IgD-negative memory B cell (primary cell): Measurements from ENCODE around the gene FAN1. TPM values are rescaled to one million over a fixed set of nuclear protein-coding genes. Genes with fewer than 3 reads are reported as not detected.

ENCODE experiments used
- H3K27ac Mint-ChIP-seq, 3 donors: one replicate each; pipeline ENCODE4 v1.8.0; 2020 to 2022; ENCODE audit warnings: mild to moderate bottlenecking in 3 of 3, mixed read lengths in 3 of 3, moderate library complexity in 1 of 3
- H3K27me3 Mint-ChIP-seq: one replicate; pipeline ENCODE4 v1.8.0; 2021; ENCODE audit warnings: mixed read lengths
- H3K36me3 Mint-ChIP-seq: one replicate; pipeline ENCODE4 v1.8.0; 2020; ENCODE audit warnings: mild to moderate bottlenecking, mixed read lengths
- H3K4me1 Mint-ChIP-seq, 3 donors: one replicate each; pipeline ENCODE4 v1.8.0; 2020 to 2022; ENCODE audit warnings: mixed read lengths in 3 of 3, mild to moderate bottlenecking in 1 of 3
- H3K4me3 Mint-ChIP-seq, 4 donors: one replicate each; pipeline ENCODE4 v1.8.0; 2020 to 2022; ENCODE audit warnings: mild to moderate bottlenecking in 4 of 4, mixed read lengths in 4 of 4, moderate library complexity in 3 of 4
- H3K9me3 Mint-ChIP-seq, 3 donors: one replicate each; pipeline ENCODE4 v1.8.0; 2020 to 2021; ENCODE audit warnings: mixed read lengths in 3 of 3, mild to moderate bottlenecking in 1 of 3
- polyA plus RNA-seq: library from polyadenylated mRNA; unstranded; fragments of 300-500 nt; fragmentation: Illumina TruSeq; gene quantifications from one replicate; pipeline ENCODE4 v1.2.3, GENCODE V29; 2021

Gene FAN1
- polyA plus RNA-seq, 1 donor from 2014 or later, result 9.1 TPM

DNA sequence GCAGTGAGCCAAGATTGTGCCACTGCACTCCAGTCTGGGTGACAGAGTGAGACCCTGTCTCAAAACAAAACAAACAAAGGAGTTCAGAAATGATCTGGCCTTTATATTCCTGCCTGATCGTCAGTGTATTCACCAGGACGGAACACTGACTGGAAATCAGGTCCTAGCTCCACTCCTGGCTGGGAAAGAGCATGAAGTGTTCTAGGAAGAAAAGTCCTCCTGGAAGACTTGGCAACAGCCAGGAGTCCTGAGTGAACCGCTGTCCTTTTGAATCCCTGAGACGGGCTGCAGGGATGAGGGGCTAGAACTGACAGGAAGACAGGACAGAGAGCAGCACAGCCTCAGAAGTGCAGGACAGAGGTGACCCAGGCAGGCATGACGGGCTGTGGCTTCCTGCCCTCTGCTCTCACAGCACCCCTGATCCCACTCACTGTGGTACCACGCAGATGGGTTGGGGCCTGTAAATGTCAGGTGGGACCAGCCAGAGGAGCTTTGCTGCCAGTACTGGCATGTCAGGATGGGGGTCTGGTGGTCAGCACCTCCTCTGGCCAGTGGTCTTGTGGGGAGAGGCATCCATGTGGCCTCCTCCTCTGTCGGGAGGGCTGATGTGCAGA lies 23.5 kb downstream of the FAN1 start:
- Mint-ChIP-seq H3K27ac (peak overlapping the region in 2 of 3 donors; percentile 48 to 67), H3K4me3 (no peak overlapping the region), H3K27me3 (no peaks in the 10 kb centered on the region), H3K9me3 (no peaks in the 10 kb centered on the region), H3K36me3 (peaks cover 5% of the 10 kb centered on the region), H3K4me1 (no peaks in the 10 kb centered on the region)

DNA sequence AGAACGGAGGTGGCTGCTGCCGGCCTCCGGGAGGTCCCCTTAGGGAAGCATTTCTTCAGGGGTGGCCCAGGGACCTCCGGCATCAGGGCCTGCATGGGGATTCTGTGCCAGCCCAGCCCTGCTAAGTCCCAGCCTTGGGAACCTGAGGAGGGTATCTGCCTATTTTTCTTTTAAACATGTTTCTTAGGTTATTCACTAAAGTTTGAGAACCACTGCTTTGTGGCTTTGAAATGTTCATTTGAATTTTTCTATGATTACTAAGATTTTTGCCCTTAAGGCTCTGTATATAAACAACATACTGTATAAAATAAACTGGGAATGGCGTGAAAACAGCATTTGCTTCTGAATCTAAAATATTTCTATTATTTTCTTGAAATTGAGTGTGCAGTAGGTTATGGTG lies 24.4 kb downstream of the FAN1 start:
- peaks cover 6% of the 10 kb centered on the region for H3K36me3 Mint-ChIP-seq
- no peaks in the 10 kb centered on the region for H3K27me3 Mint-ChIP-seq
- H3K27ac Mint-ChIP-seq, result no peak overlapping the region
- H3K4me1 Mint-ChIP-seq, result peaks cover 2% of the 10 kb centered on the region in 3 donors
- H3K4me3 Mint-ChIP-seq, result no peak overlapping the region
- H3K9me3 Mint-ChIP-seq, result no peaks in the 10 kb centered on the region

DNA sequence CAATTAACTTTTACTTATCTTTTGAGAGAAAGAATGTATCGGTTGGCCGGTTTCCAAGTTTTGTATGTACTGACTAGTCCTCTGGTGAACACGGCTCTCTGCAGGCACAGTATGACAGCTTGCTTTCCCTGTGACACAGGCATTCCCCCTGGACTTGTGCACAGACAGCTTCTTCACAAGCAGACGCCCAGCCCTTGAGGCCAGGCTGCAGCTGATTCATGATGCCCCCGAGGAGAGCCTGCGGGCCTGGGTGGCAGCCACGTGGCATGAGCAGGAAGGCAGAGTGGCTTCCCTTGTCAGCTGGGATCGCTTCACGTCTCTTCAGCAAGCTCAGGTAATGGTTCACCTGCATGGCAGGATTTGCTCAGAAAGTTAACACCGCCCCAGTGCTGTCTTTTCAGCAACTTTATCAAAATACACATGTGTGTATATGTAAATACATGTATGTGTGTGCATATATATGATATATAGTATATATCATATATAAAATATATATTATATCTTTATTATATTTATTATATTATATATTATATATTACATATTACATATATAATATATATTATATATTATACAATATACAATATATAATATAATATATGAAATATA lies 25.5 kb downstream of the FAN1 start:
- no peaks in the 10 kb centered on the region for H3K27me3 Mint-ChIP-seq
- no peaks in the 10 kb centered on the region for H3K9me3 Mint-ChIP-seq
- peaks cover 11% of the 10 kb centered on the region for H3K36me3 Mint-ChIP-seq
- H3K4me1 Mint-ChIP-seq, result peaks cover 5 to 8% (median 6%) of the 10 kb centered on the region in 3 donors
- H3K4me3 Mint-ChIP-seq, result no peak overlapping the region
- no peak overlapping the region for H3K27ac Mint-ChIP-seq

DNA sequence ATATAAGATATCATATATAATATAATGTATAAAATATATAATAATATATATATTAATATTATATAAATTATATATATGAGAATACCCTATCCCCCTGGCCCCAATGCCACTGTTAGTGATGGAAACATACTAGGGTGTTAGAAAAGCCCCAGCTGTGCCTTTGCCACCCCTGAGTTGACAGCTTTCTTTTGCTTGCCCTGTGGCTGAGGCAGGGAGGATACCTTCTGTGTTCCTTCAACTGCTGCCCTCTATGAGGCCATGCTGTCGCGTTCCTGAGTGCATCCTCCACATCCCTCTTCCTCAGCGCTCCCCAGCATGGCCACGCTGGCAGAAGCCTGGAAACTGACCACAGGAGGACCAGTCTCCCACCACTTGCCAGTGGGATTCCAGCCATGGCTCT lies 26.3 kb downstream of the FAN1 start:
- no peak overlapping the region for H3K27ac Mint-ChIP-seq
- no peak overlapping the region for H3K4me3 Mint-ChIP-seq
- H3K36me3 Mint-ChIP-seq, result peaks cover 14% of the 10 kb centered on the region
- peaks cover 6 to 10% (median 9%) of the 10 kb centered on the region in 3 donors for H3K4me1 Mint-ChIP-seq
- no peaks in the 10 kb centered on the region for H3K9me3 Mint-ChIP-seq
- no peaks in the 10 kb centered on the region for H3K27me3 Mint-ChIP-seq

DNA sequence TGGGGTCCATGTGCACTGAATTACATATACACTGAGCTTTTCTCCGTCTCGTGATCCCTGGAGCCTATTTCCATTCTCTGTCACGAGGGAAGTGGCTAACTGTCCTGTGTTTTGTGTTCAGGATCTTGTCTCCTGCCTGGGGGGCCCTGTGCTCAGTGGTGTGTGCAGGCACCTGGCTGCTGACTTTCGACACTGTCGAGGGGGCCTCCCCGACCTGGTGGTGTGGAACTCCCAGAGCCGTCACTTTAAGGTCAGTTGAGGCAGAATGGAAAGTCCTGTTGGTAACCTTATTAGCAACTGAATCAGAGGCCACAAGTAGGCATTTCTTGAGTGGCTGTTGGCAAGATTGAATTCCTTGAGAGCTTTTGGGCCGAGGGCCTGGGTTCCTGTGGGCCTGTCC lies 26.7 kb downstream of the FAN1 start:
- H3K36me3 Mint-ChIP-seq, result peaks cover 15% of the 10 kb centered on the region
- H3K27me3 Mint-ChIP-seq, result no peaks in the 10 kb centered on the region
- H3K9me3 Mint-ChIP-seq, result no peaks in the 10 kb centered on the region
- H3K4me1 Mint-ChIP-seq, result peaks cover 6 to 10% (median 9%) of the 10 kb centered on the region in 3 donors
- peak overlapping the region in 1 of 3 donors; percentile 65 for H3K27ac Mint-ChIP-seq
- H3K4me3 Mint-ChIP-seq, result no peak overlapping the region

DNA sequence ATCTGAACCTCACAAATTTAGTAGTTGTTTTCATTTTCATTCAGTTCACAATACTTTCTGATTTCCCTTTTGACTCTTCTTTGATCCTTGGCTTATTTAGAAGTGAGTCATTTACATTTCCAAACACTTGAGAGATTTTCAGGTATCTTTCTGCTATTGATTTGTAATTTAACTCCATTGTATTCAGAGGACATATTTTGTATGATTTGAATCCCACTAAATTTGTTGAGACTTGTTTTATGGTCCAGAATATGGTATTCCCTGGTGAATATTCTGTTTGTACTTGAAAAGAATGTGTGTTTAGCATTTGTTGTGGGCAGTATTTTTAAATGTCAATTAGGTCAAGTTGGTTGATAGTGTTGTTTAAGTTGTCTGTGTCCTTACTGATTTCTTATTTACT lies 29.6 kb downstream of the FAN1 start:
- H3K36me3 Mint-ChIP-seq, result peaks cover 19% of the 10 kb centered on the region
- no peak overlapping the region for H3K4me3 Mint-ChIP-seq
- H3K4me1 Mint-ChIP-seq, result peaks cover 6 to 10% (median 9%) of the 10 kb centered on the region in 3 donors
- no peak overlapping the region for H3K27ac Mint-ChIP-seq
- H3K27me3 Mint-ChIP-seq, result no peaks in the 10 kb centered on the region
- H3K9me3 Mint-ChIP-seq, result no peaks in the 10 kb centered on the region

DNA sequence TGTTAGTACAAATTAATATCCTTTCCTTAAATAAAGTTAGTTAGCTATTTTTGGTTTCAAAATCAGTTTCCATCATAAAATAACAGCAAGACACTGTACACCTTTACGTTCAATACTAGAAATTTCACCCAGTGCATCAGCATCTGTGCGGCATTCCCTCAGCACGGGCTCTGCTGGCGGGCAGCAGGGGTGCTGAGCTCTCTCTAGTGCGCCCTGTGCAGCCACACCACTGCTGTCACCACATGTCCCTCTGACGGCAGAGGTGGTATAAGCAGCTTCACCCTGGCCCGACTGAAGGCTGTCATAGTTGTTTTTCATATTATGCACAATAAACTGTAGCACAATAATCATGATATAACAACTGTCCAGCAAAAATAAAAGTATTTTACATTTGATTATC lies 35.4 kb downstream of the FAN1 start:
- Mint-ChIP-seq H3K4me1 (peaks cover 0 to 4% (median 1%) of the 10 kb centered on the region in 3 donors), H3K27ac (no peak overlapping the region), H3K4me3 (no peak overlapping the region), H3K36me3 (peaks cover 11% of the 10 kb centered on the region), H3K27me3 (no peaks in the 10 kb centered on the region), H3K9me3 (no peaks in the 10 kb centered on the region)

DNA sequence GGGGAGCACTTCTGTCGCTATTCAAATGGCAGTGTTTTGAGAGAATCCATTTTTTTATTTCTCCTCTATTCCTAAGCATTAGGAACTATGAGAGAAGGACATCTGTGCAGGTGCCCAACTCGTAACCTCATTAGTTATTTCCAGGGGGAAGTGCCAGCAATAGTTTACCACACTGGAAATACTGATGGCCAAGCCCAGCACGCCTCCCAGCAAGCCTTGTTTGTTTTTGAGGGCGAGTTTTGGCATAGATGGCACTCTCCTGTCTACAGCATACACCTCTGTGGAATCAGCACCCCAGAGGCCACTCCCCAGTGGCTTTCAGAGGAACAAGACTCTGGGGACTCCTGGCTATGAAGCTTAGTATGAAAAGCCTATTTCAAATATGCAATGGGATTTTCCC lies 36.6 kb downstream of the FAN1 start:
- Mint-ChIP-seq H3K36me3 (peaks cover 10% of the 10 kb centered on the region), H3K9me3 (no peaks in the 10 kb centered on the region), H3K27me3 (no peaks in the 10 kb centered on the region), H3K27ac (no peak overlapping the region), H3K4me3 (no peak overlapping the region), H3K4me1 (no peaks in the 10 kb centered on the region)

DNA sequence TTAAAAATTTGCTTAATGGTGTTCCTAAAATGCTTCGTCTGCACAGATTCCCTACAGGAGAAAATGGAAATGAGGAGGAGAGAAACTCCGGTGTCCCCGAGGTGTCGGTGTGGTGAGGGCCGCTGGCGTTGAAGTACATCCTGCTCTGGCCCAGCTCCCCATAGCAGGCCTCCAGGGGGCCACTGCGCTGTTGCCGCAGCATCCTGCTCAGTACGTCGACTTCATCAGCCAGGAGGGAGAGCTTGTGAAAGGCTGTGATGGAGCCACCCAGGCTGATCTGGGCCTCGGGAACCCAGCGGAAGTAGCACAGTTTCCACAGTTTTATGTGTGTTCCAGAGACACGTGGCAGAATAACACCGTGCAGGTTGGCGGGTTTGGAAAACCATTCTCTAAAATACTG lies 37.8 kb downstream of the FAN1 start:
- Mint-ChIP-seq H3K9me3 (no peaks in the 10 kb centered on the region), H3K27ac (no peak overlapping the region)

DNA sequence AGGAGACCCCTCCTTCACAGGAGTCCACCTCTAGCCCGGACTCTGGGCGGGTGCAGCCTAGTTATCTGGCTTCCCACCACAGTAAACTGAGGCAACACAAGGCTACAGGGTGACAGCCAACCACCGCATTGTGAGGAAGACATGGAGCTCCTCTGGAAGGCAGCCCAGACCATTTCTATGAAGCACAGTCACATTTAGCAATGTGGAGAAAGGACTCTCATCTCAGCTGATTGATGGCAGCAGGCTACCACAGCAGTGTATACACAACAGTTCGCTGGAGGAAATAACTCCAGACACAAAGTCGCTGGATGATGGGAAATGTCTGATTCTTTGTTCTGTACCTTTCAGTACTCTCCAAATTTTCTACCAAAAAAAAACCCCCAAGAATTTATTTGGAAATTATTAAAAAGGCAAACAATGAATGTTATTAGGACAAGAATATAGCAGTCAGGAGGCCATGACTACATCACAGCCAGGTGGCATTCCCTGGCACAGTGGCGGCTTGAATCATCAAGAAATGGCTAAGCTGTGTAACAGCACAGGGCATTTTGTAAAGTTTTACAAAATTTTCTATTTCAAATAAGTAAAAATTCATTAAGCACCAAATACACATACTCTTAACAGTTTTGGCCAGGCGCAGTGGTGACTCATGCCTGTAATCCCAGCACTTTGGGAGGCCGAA lies 40.1 kb downstream of the FAN1 start:
- H3K9me3 Mint-ChIP-seq, result no peaks in the 10 kb centered on the region
- H3K27me3 Mint-ChIP-seq, result no peaks in the 10 kb centered on the region
- H3K4me1 Mint-ChIP-seq, result peaks cover 0 to 1% (median 0%) of the 10 kb centered on the region in 3 donors
- H3K4me3 Mint-ChIP-seq, result no peak overlapping the region
- peak overlapping the region in 1 of 3 donors; percentile 16 for H3K27ac Mint-ChIP-seq
- H3K36me3 Mint-ChIP-seq, result peaks cover 12% of the 10 kb centered on the region

More for the DNA sequence above, 37.8 kb downstream of the FAN1 start:
- no peak overlapping the region for H3K4me3 Mint-ChIP-seq
- H3K4me1 Mint-ChIP-seq, result peaks cover 0 to 1% (median 0%) of the 10 kb centered on the region in 3 donors
- peaks cover 10% of the 10 kb centered on the region for H3K36me3 Mint-ChIP-seq
- H3K27me3 Mint-ChIP-seq, result no peaks in the 10 kb centered on the region

DNA sequence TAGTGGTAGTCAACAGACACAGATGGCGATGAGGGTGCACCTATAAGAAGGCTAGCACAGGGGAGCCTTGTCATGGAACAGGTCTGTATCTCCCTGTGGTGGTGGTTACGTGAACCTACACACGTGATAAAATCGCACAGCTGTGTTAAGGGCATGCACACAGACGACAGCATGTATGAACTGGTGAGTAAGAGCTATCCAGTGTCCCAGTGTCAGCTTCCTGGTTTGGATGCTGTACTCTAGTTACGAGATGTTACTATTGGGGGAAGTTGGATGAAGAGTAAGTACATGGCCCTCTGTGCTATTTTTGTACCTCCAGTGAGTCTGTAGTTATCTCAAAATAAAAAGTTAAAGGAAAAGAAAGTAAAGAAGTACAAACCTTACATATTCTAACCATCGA lies 49.5 kb downstream of the FAN1 start:
- Mint-ChIP-seq H3K36me3 (peaks cover 22% of the 10 kb centered on the region), H3K27me3 (no peaks in the 10 kb centered on the region), H3K4me3 (no peak overlapping the region), H3K9me3 (peaks cover 0 to 2% (median 0%) of the 10 kb centered on the region in 3 donors), H3K4me1 (peaks cover 0 to 2% (median 0%) of the 10 kb centered on the region in 3 donors), H3K27ac (no peak overlapping the region)

DNA sequence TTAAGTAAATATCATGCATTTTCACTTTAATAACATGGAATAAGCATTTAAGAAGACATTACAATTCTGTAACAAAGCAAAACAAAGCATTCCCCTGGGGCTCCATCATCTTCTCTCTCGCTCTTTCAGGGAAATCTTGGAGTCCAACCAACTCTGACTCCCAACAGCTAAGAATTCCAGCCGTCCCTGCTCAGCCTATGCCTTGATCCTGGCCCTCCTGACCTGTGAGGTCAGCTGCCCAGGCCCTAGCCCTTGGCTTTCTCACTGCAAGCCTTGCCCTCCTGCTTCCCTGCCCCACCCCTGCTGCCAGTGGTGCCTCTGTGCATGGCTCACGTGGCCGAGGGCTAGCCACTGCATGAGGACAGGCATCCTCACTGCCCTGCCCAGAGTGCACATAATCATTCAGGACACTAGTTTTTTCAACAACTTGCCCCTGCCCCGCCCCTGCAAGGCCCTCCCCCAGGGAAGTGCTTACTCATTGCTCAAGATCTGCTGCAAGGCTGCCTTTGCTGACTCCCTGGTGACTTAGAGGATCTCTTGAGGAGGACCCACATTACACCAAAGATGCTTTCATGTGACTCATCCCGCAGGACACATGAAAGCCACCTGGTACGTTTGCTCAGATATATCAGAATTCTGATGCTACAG lies 50.1 kb downstream of the FAN1 start:
- H3K4me3 Mint-ChIP-seq, result peak overlapping the region in 1 of 4 donors; percentile 49
- peak overlapping the region in 1 of 3 donors; percentile 23 for H3K27ac Mint-ChIP-seq
- H3K36me3 Mint-ChIP-seq, result peaks cover 22% of the 10 kb centered on the region
- H3K4me1 Mint-ChIP-seq, result peaks cover 0 to 2% (median 0%) of the 10 kb centered on the region in 3 donors
- H3K9me3 Mint-ChIP-seq, result peaks cover 0 to 2% (median 0%) of the 10 kb centered on the region in 3 donors
- no peaks in the 10 kb centered on the region for H3K27me3 Mint-ChIP-seq

DNA sequence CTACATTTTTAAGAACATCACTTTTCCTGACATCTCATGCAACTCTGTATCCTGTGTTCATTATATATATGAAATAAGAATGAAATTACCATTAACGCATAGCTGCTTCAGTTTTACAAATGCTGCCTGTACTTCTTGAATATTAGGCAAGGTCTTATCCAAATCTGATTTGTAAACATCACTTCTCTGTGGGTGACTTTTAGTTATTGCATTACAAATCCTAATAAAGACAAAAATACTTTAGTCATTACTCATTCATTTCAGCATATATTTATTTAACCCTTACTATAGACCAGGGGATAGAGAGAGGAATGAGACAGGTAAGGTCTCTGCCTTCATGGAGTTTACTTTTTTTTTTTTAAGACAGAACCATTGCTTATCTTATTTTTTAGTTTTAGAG lies 51.0 kb downstream of the FAN1 start:
- H3K36me3 Mint-ChIP-seq, result peaks cover 20% of the 10 kb centered on the region
- H3K27me3 Mint-ChIP-seq, result no peaks in the 10 kb centered on the region
- no peak overlapping the region for H3K4me3 Mint-ChIP-seq
- peaks cover 0 to 2% (median 0%) of the 10 kb centered on the region in 3 donors for H3K4me1 Mint-ChIP-seq
- peak overlapping the region in 1 of 3 donors; percentile 74 for H3K27ac Mint-ChIP-seq
- no peaks in the 10 kb centered on the region for H3K9me3 Mint-ChIP-seq

DNA sequence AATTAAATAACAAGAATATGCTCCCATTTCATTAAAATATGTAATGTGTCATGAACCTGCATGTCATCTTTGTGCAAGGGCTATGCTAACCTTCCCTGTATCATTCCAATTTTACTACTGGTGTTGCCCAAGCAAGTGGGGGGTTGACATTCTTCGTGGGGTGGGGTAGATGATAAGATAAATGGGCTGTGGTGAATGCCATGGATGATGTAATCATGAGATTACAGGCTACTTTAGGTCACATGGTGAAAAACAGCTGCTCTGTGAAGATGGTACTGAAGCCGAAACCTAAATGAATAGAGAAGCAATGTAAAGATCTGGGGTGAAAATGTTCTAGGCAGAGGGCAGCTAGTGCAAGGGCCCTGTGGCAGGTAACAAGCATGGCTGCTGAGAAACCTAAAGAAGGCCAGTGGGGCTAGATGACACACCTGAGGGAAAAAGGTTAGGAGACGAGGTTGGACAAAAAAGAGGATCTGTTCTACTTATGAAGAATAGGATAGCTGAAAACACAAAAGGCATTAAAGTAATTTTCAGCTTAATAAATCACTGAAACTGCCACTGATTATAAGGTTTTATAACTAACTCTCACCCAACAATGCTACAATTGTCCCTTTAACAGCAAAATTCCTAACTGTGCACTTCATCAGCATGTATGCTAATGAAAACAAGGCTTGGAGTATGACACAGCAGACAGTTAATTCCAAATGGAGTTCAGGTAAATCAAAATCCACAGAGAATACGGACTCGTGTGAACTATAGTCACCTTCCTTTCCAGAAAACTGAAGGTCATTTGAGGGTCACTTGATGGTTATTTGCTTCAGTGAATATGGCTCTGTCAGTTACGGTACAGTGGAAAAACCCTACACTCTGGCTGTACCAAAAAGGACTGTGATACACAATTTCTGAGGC lies 52.8 kb downstream of the FAN1 start:
- peak overlapping the region in 1 of 3 donors; percentile 20 for H3K27ac Mint-ChIP-seq
- H3K36me3 Mint-ChIP-seq, result peaks cover 16% of the 10 kb centered on the region
- H3K4me3 Mint-ChIP-seq, result no peak overlapping the region
- no peaks in the 10 kb centered on the region for H3K9me3 Mint-ChIP-seq
- no peaks in the 10 kb centered on the region for H3K27me3 Mint-ChIP-seq
- peaks cover 0 to 4% (median under 1%) of the 10 kb centered on the region in 3 donors for H3K4me1 Mint-ChIP-seq
